Activated T-cell treated with anti-CD3 and anti-CD28 coated beads, Interleukin-2, amount 50 U/mL, for 24 hours (primary cell): Measurements from ENCODE around the gene CTDSPL.
A peak's percentile ranks its signal among the peaks of the same experiment; 100 is the strongest.

ENCODE experiments used
- DNase-seq: peaks from one replicate; pipeline ENCODE4 v3.0.0-alpha.2; 2020
- H3K27ac Mint-ChIP-seq: 2 replicates; pipeline ENCODE4 v1.8.0; 2020; ENCODE audit warnings: mild to moderate bottlenecking, mixed read lengths
- H3K27me3 Mint-ChIP-seq: 2 replicates; pipeline ENCODE4 v1.8.0; 2020; ENCODE audit warnings: mixed read lengths
- H3K36me3 Mint-ChIP-seq: 2 replicates; pipeline ENCODE4 v1.8.0; 2020; ENCODE audit warnings: low read depth, mixed read lengths
- H3K4me1 Mint-ChIP-seq: 2 replicates; pipeline ENCODE4 v1.8.0; 2020; ENCODE audit warnings: low read depth, mixed read lengths
- H3K4me3 Mint-ChIP-seq: 2 replicates; pipeline ENCODE4 v1.8.0; 2020; ENCODE audit warnings: mild to moderate bottlenecking, moderate library complexity, mixed read lengths
- H3K9me3 Mint-ChIP-seq: 2 replicates; pipeline ENCODE4 v1.8.0; 2020; ENCODE audit warnings: mixed read lengths

CTDSPL gene

GRCh38 chr3:37862903-37863815 lies 1.5 kb downstream of the CTDSPL start:
- Mint-ChIP-seq H3K27ac (no peak overlapping the region), H3K27me3 (peaks cover 26% of the 10 kb centered on the region), H3K4me1 (peaks cover 23% of the 10 kb centered on the region), H3K36me3 (no peaks in the 10 kb centered on the region), H3K4me3 (peak overlapping the region; percentile 79), H3K9me3 (no peaks in the 10 kb centered on the region)
- DNase-seq, result no peak

GRCh38 chr3:37863949-37864822 lies 2.5 kb downstream of the CTDSPL start:
- no peak for DNase-seq
- Mint-ChIP-seq H3K36me3 (no peaks in the 10 kb centered on the region), H3K4me1 (peaks cover 23% of the 10 kb centered on the region), H3K9me3 (no peaks in the 10 kb centered on the region), H3K4me3 (no peak overlapping the region), H3K27ac (no peak overlapping the region), H3K27me3 (peaks cover 26% of the 10 kb centered on the region)

- DNase-seq, result no peak
- Mint-ChIP-seq H3K4me3 (no peak overlapping the region), H3K9me3 (no peaks in the 10 kb centered on the region), H3K4me1 (peaks cover 22% of the 10 kb centered on the region), H3K27ac (no peak overlapping the region), H3K36me3 (no peaks in the 10 kb centered on the region), H3K27me3 (peaks cover 25% of the 10 kb centered on the region)
Observed at GRCh38 chr3:37864904-37865303, 3.2 kb downstream of the CTDSPL start.

- Mint-ChIP-seq H3K4me3 (no peak overlapping the region), H3K4me1 (peaks cover 10% of the 10 kb centered on the region), H3K27me3 (peaks cover 14% of the 10 kb centered on the region), H3K36me3 (no peaks in the 10 kb centered on the region), H3K9me3 (peaks cover 12% of the 10 kb centered on the region), H3K27ac (no peak overlapping the region)
- DNase-seq, result no peak
Observed at GRCh38 chr3:37867144-37867543, 5.5 kb downstream of the CTDSPL start.

- H3K4me3 Mint-ChIP-seq, result no peak overlapping the region
- H3K36me3 Mint-ChIP-seq, result no peaks in the 10 kb centered on the region
- no peak for DNase-seq
- H3K27me3 Mint-ChIP-seq, result peaks cover 3% of the 10 kb centered on the region
- H3K27ac Mint-ChIP-seq, result no peak overlapping the region
- H3K4me1 Mint-ChIP-seq, result no peaks in the 10 kb centered on the region
- peaks cover 14% of the 10 kb centered on the region for H3K9me3 Mint-ChIP-seq
Observed at GRCh38 chr3:37871858-37872257, 10.2 kb downstream of the CTDSPL start.

GRCh38 chr3:37872413-37873160 lies 10.9 kb downstream of the CTDSPL start:
- Mint-ChIP-seq H3K27ac (no peak overlapping the region), H3K27me3 (no peaks in the 10 kb centered on the region), H3K9me3 (peaks cover 16% of the 10 kb centered on the region), H3K4me3 (no peak overlapping the region), H3K36me3 (no peaks in the 10 kb centered on the region), H3K4me1 (no peaks in the 10 kb centered on the region)
- DNase-seq, result no peak

GRCh38 chr3:37876279-37876678 lies 14.6 kb downstream of the CTDSPL start:
- Mint-ChIP-seq H3K27me3 (peaks cover 4% of the 10 kb centered on the region), H3K4me1 (no peaks in the 10 kb centered on the region), H3K27ac (no peak overlapping the region), H3K9me3 (peaks cover 12% of the 10 kb centered on the region), H3K36me3 (no peaks in the 10 kb centered on the region), H3K4me3 (no peak overlapping the region)
- no peak for DNase-seq

- Mint-ChIP-seq H3K9me3 (no peaks in the 10 kb centered on the region), H3K27ac (no peak overlapping the region), H3K27me3 (peaks cover 4% of the 10 kb centered on the region), H3K4me1 (no peaks in the 10 kb centered on the region), H3K4me3 (no peak overlapping the region), H3K36me3 (no peaks in the 10 kb centered on the region)
- DNase-seq, result no peak
Observed at GRCh38 chr3:37882711-37883110, 21.0 kb downstream of the CTDSPL start.

- no peak overlapping the region for H3K27ac Mint-ChIP-seq
- no peaks in the 10 kb centered on the region for H3K36me3 Mint-ChIP-seq
- no peak overlapping the region for H3K4me3 Mint-ChIP-seq
- no peaks in the 10 kb centered on the region for H3K4me1 Mint-ChIP-seq
- no peak for DNase-seq
- no peaks in the 10 kb centered on the region for H3K9me3 Mint-ChIP-seq
- H3K27me3 Mint-ChIP-seq, result no peaks in the 10 kb centered on the region
Observed at GRCh38 chr3:37885814-37886213, 24.1 kb downstream of the CTDSPL start.

GRCh38 chr3:37886395-37886794 lies 24.7 kb downstream of the CTDSPL start:
- no peak overlapping the region for H3K4me3 Mint-ChIP-seq
- no peaks in the 10 kb centered on the region for H3K27me3 Mint-ChIP-seq
- no peaks in the 10 kb centered on the region for H3K4me1 Mint-ChIP-seq
- no peak for DNase-seq
- no peak overlapping the region for H3K27ac Mint-ChIP-seq
- no peaks in the 10 kb centered on the region for H3K9me3 Mint-ChIP-seq
- H3K36me3 Mint-ChIP-seq, result no peaks in the 10 kb centered on the region

- H3K4me3 Mint-ChIP-seq, result no peak overlapping the region
- no peak for DNase-seq
- no peaks in the 10 kb centered on the region for H3K27me3 Mint-ChIP-seq
- H3K27ac Mint-ChIP-seq, result no peak overlapping the region
- H3K36me3 Mint-ChIP-seq, result no peaks in the 10 kb centered on the region
- no peaks in the 10 kb centered on the region for H3K9me3 Mint-ChIP-seq
- H3K4me1 Mint-ChIP-seq, result no peaks in the 10 kb centered on the region
Observed at GRCh38 chr3:37887062-37887461, 25.4 kb downstream of the CTDSPL start.

GRCh38 chr3:37887824-37888223 lies 26.1 kb downstream of the CTDSPL start:
- Mint-ChIP-seq H3K27me3 (no peaks in the 10 kb centered on the region), H3K27ac (no peak overlapping the region), H3K36me3 (no peaks in the 10 kb centered on the region), H3K4me1 (no peaks in the 10 kb centered on the region), H3K4me3 (no peak overlapping the region), H3K9me3 (no peaks in the 10 kb centered on the region)
- DNase-seq, result no peak

GRCh38 chr3:37888421-37888820 lies 26.7 kb downstream of the CTDSPL start:
- Mint-ChIP-seq H3K9me3 (no peaks in the 10 kb centered on the region), H3K4me1 (no peaks in the 10 kb centered on the region), H3K27me3 (no peaks in the 10 kb centered on the region), H3K4me3 (no peak overlapping the region), H3K36me3 (no peaks in the 10 kb centered on the region), H3K27ac (no peak overlapping the region)
- no peak for DNase-seq

GRCh38 chr3:37890522-37890921 lies 28.8 kb downstream of the CTDSPL start:
- Mint-ChIP-seq H3K27me3 (no peaks in the 10 kb centered on the region), H3K4me3 (no peak overlapping the region), H3K9me3 (no peaks in the 10 kb centered on the region), H3K36me3 (no peaks in the 10 kb centered on the region), H3K4me1 (no peaks in the 10 kb centered on the region), H3K27ac (no peak overlapping the region)
- DNase-seq, result no peak
